HepG2 (cell line): ENCODE results near the gene MTX1. TPM values are rescaled to one million over a fixed set of nuclear protein-coding genes. Genes with fewer than 3 reads are reported as not detected.

ENCODE experiments used
- ATAC-seq: fragments of 200-7000 bp; cut with Tn5 transposase; 3 replicates; pipeline ENCODE4 v1.9.1; 2020; ENCODE audit warnings: mild to moderate bottlenecking, moderate library complexity
- BruUV-seq: library from RNA; stranded (reverse); fragments of 400-500 nt; replicated peaks from 2 replicates; lab custom pipeline; 2021; lab: Mats Ljungman, UMichigan
- CTCF ChIA-PET: fragments of 300-600 bp; formaldehyde crosslinking; extraction: SDS; loops from one replicate; lab custom pipeline; 2021; ENCODE audit warnings: low total read pairs, inconsistent platforms, low intra/inter-chr PET ratio; lab: Yijun Ruan, JAX
- POLR2A ChIA-PET: fragments of 350-600 bp; sonication (Branson Sonifier 250); formaldehyde crosslinking; loops from one replicate; lab custom pipeline; 2020; ENCODE audit warnings: antibody characterized with exemption, inconsistent platforms; lab: Yijun Ruan, JAX
- DNase-seq: peaks from one replicate; pipeline ENCODE4 v3.0.0-alpha.2; 2015; ENCODE audit warnings: low spot score
- FAIRE-seq: peaks from 3 replicates; lab custom pipeline; 2011; peaks lifted over from hg19 to GRCh38; lab: Jason Lieb, UNC
- H2AFZ ChIP-seq: one replicate; pipeline ENCODE4 v1.6.1; 2011; ENCODE audit warnings: low read length, inconsistent platforms
- H3K27ac ChIP-seq: fragments of 300-600 bp; 3 replicates; pipeline ENCODE4 v1.8.0; 2011; ENCODE audit warnings: mixed run types, mild to moderate bottlenecking, mixed read lengths, low read length, inconsistent platforms; ENCODE audit not compliant: insufficient read depth; ENCODE audit errors: extremely low read length
- H3K27me3 ChIP-seq, 2 experiments: fragments of 200-600 bp in 1 of 2; 2 replicates in 1 of 2; 3 replicates in 1 of 2; pipeline versions ENCODE4 v1.6.0 to v1.8.0; 2011; ENCODE audit warnings: low read length in 2 of 2, mild to moderate bottlenecking in 2 of 2, moderate library complexity in 2 of 2, inconsistent platforms in 1 of 2; ENCODE audit not compliant: insufficient read depth in 2 of 2, control insufficient read depth in 1 of 2
- H3K36me3 ChIP-seq, 2 experiments: fragments of 200-600 bp in 1 of 2; replicated peaks in 1 of 2; 2 replicates in 1 of 2; 3 replicates in 1 of 2; pipeline versions ENCODE4 v1.5.1 to v1.8.0; 2011; ENCODE audit warnings: low read length in 2 of 2, inconsistent platforms in 1 of 2; ENCODE audit not compliant: insufficient read depth in 2 of 2, control insufficient read depth in 1 of 2
- H3K4me1 ChIP-seq: 2 replicates; pipeline ENCODE4 v1.5.1; 2012; ENCODE audit warnings: low read length, inconsistent platforms; ENCODE audit not compliant: insufficient read depth
- H3K4me2 ChIP-seq: 2 replicates; pipeline ENCODE4 v1.6.0; 2011; ENCODE audit warnings: low read depth, low read length, inconsistent platforms
- H3K4me3 ChIP-seq, 3 experiments: fragments of 200-600 bp in 1 of 3; sonication (generic), shearing (Covaris generic) in 1 of 3; replicated peaks in 1 of 3; 2 replicates each; pipeline ENCODE4 v1.5.1; 2011 to 2016; ENCODE audit warnings: low read length in 3 of 3, inconsistent platforms in 2 of 3, low read depth in 2 of 3, mild to moderate bottlenecking in 2 of 3, control low read depth in 1 of 3, mixed read lengths in 1 of 3; ENCODE audit not compliant: insufficient read depth in 1 of 3
- H3K79me2 ChIP-seq: one replicate; pipeline ENCODE4 v1.6.1; 2011; ENCODE audit warnings: low read length, inconsistent platforms; ENCODE audit not compliant: insufficient read depth
- H3K9ac ChIP-seq: 2 replicates; pipeline ENCODE4 v1.6.0; 2011; ENCODE audit warnings: mild to moderate bottlenecking, low read depth, low read length, inconsistent platforms; ENCODE audit not compliant: insufficient read depth
- H3K9me3 ChIP-seq: 2 replicates; pipeline ENCODE4 v1.5.1; 2012; ENCODE audit warnings: mild to moderate bottlenecking, low read length
- H4K20me1 ChIP-seq: 2 replicates; pipeline ENCODE4 v1.6.0; 2011; ENCODE audit warnings: inconsistent platforms, mild to moderate bottlenecking, low read length, moderate library complexity; ENCODE audit not compliant: insufficient read depth
- CBX2 ChIP-seq, 2 experiments: fragments of 200-600 bp in 1 of 2; sonication (generic); formaldehyde crosslinking in 1 of 2; IDR thresholded peaks; 2 replicates each; pipeline versions ENCODE4 v1.7.0 to v1.8.1; 2018 to 2022; ENCODE audit warnings: low read depth in 2 of 2, low read length in 1 of 2, mild to moderate bottlenecking in 1 of 2, missing genetic modification reagents in 1 of 2
- DPF2 ChIP-seq: sonication (generic); formaldehyde crosslinking; IDR thresholded peaks from 2 replicates; pipeline ENCODE4 v1.4.0; 2020; ENCODE audit warnings: mild to moderate bottlenecking, low read depth, missing genetic modification reagents, borderline replicate concordance
- HIC2 ChIP-seq: sonication (generic); formaldehyde crosslinking; IDR thresholded peaks from 2 replicates; pipeline ENCODE4 v1.9.0; 2022; ENCODE audit warnings: low read depth, missing genetic modification reagents
- HNRNPUL1 ChIP-seq: fragments of 200-400 bp; formaldehyde crosslinking; IDR thresholded peaks from 2 replicates; pipeline ENCODE4 v1.6.1; 2017; ENCODE audit warnings: low read depth, mild to moderate bottlenecking, low read length, moderate library complexity
- MAZ ChIP-seq, 2 experiments: sonication (generic) in 1 of 2; formaldehyde crosslinking in 1 of 2; IDR thresholded peaks; 2 replicates each; pipeline versions ENCODE4 v1.5.0 to v1.6.1; 2012 to 2020; ENCODE audit warnings: low read depth in 2 of 2, mild to moderate bottlenecking in 2 of 2, borderline replicate concordance in 1 of 2, improper control_type of control experiment in 1 of 2, low read length in 1 of 2, missing genetic modification reagents in 1 of 2, moderate library complexity in 1 of 2
- PRMT3 ChIP-seq: sonication (generic); formaldehyde crosslinking; IDR thresholded peaks from 2 replicates; pipeline ENCODE4 v1.8.1; 2022; ENCODE audit warnings: low read depth, mild to moderate bottlenecking, moderate library complexity, missing genetic modification reagents, borderline replicate concordance
- SP2 ChIP-seq: sonication (generic); formaldehyde crosslinking; IDR thresholded peaks from 2 replicates; pipeline ENCODE4 v1.5.1; 2020; ENCODE audit warnings: mild to moderate bottlenecking, missing genetic modification reagents
- ZNF331 ChIP-seq: sonication (generic); formaldehyde crosslinking; IDR thresholded peaks from 2 replicates; pipeline ENCODE4 v1.4.0; 2020; ENCODE audit warnings: missing genetic modification reagents
- ZNF34 ChIP-seq: sonication (generic); formaldehyde crosslinking; IDR thresholded peaks from 2 replicates; pipeline ENCODE4 v1.4.0; 2020; ENCODE audit warnings: mild to moderate bottlenecking, missing genetic modification reagents, borderline replicate concordance
- ZNF367 ChIP-seq: sonication (generic); formaldehyde crosslinking; IDR thresholded peaks from 2 replicates; pipeline ENCODE4 v1.4.0; 2020; ENCODE audit warnings: missing genetic modification reagents, borderline replicate concordance
- ZNF607 ChIP-seq: sonication (generic); formaldehyde crosslinking; IDR thresholded peaks from 2 replicates; pipeline ENCODE4 v1.5.1; 2020; ENCODE audit warnings: missing genetic modification reagents, mild to moderate bottlenecking, borderline replicate concordance
- ZNF616 ChIP-seq: sonication (generic); formaldehyde crosslinking; IDR thresholded peaks from 2 replicates; pipeline ENCODE4 v1.5.0; 2020; ENCODE audit warnings: low read depth, mild to moderate bottlenecking, missing genetic modification reagents
- ZNF670 ChIP-seq: sonication (generic); formaldehyde crosslinking; IDR thresholded peaks from 2 replicates; pipeline ENCODE4 v1.8.0; 2022; ENCODE audit warnings: mild to moderate bottlenecking, missing genetic modification reagents, borderline replicate concordance
- WGBS: methylation state at CpG from one replicate; pipeline ENCODE4 v1.1.6; 2017; ENCODE audit warnings: low lambda C conversion rate; 5-methylcytosine and 5-hydroxymethylcytosine counted together
- in situ Hi-C: cut with HindIII; loops from 2 replicates; pipeline ENCODE4 v1.10.0; 2017; ENCODE audit warnings: low pct_unique_long_range_greater_than_20kb; ENCODE audit not compliant: extremely low pct_ligation_motif_present
- intact Hi-C: fragments of 100-400 bp; cut with micrococcal nuclease; formaldehyde crosslinking; loops from one replicate; pipeline ENCODE4 v1.10.0; 2022; ENCODE audit not compliant: unreplicated experiment
- polyA plus RNA-seq, 8 experiments: library from polyadenylated mRNA; depleted of rRNA in 3 of 8; stranded (reverse) in 7 of 8; unstranded in 1 of 8; fragments of >200 nt; fragmentation: Illumina TruSeq in 4 of 8; extraction: Trizol in 4 of 8; gene quantifications; 2 replicates each; pipeline versions ENCODE4 v1.2.1 to v1.2.3, GENCODE V29; 2011 to 2016; ENCODE audit warnings: low read depth in 4 of 8, missing spikeins in 1 of 8, mixed read lengths in 1 of 8; ENCODE audit not compliant: insufficient read depth in 1 of 8
- total RNA-seq, 5 experiments: library from RNA; depleted of rRNA; stranded (reverse); fragments of >200 nt; fragmentation: Illumina TruSeq; extraction: Trizol; gene quantifications; 2 replicates each; pipeline ENCODE4 v1.2.3, GENCODE V29; 2016; ENCODE audit warnings: low read depth in 1 of 5
- TF ChIP-seq, protein P1 (sequence below): sonication (generic); formaldehyde crosslinking; IDR thresholded peaks from 2 replicates; pipeline ENCODE4 v1.5.0; 2020; ENCODE audit warnings: mild to moderate bottlenecking, low read depth, missing genetic modification reagents, borderline replicate concordance

Gene MTX1
- total and polyA plus RNA-seq, 2 of the 13 experiments (the other 11 are each of a cell fraction or from before 2014, with no cell fraction given), result 64.5 to 72.6 TPM

DNA sequence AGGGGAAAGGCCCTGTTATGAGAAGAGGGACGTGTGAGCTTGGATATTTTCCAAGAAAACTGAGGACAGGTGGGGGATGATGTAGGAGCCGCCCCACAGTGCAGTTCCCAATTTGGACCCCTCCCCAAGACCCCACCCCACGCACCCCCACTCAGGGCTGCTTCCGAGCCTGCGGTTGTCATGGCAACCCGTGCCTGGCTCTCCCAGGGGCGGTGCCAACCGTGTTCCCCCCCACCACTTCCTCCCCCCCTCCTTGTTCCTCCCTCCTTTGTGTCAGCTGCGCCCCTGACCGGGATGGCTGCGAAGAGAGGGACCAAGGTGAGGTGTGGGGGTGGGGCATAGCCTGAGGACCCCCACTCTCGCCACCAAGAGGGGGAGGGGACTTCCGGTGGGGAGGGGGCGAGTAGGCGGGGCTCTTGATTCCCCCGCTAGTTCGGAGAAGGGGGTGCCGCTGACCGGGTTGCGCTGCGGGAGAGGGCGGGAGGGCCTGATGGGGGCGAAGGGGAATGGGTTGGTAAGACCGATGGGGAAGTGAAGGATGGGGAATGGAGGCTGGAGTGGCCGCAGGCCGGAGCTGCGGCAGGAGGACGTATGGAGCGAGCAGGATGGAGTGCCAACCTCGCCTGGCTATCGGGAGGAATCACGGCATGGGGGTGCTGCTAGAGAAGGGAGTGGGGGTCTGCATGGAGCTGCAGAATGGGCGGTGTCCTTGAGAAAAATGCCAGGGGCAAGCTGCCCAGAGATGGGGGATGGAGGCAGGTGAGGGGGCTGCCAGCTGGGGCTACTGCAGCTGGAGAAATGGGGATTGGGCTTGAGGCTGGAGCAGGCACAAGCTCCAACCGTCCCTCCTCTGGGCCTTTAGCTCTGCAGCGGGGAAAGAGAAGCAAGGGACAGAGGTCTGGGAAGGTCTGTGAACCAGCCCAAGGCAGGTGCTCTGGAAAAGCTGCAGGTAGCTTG, 33.9 kb upstream of the MTX1 start (continued):
- TF ChIP-seq CBX2 (IDR thresholded peaks at IDR 0.05; ENCODE audit: low read depth, low read length) (no peak), CBX2 (CRISPR knock-in tag; IDR thresholded peaks at IDR 0.05; ENCODE audit: low read depth) (no peak), ZNF34 (CRISPR knock-in tag) (no peak), PRMT3 (no peak), HIC2 (CRISPR knock-in tag) (no peak), ZNF367 (CRISPR knock-in tag) (no peak)
- TF ChIP-seq, protein P1, sequence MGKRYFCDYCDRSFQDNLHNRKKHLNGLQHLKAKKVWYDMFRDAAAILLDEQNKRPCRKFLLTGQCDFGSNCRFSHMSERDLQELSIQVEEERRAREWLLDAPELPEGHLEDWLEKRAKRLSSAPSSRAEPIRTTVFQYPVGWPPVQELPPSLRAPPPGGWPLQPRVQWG (CRISPR knock-in tag), result no peak
- TF ChIP-seq, all 625 proteins: peak for 0

GRCh38 chr1:155175281-155175926, 33.1 kb upstream of the MTX1 start:
- no peak overlapping the region for H3K4me3 ChIP-seq
- H4K20me1 ChIP-seq, result no peaks in the 10 kb centered on the region
- H3K27me3 ChIP-seq, result 0 out of 5 replicates have a peak, but pooled peaks cover 0 to 1% of the 10 kb centered on the region in 2 experiments
- WGBS, result 78% methylated on average over 8 of the region's 12 CpGs
- intact Hi-C loops (no loop called here), in situ Hi-C loops (no loop called here)
- H3K36me3 ChIP-seq, result peaks cover 0 to 4% of the 10 kb centered on the region in 2 experiments; a peak in 1 of 5 replicates
- no peak overlapping the region for H2AFZ ChIP-seq
- POLR2A ChIA-PET, result no interaction called here
- DNase-seq (no peak), ATAC-seq (no peak), FAIRE-seq (no peak)
- no peak overlapping the region for H3K9ac ChIP-seq
- H3K27ac ChIP-seq, result no peak overlapping the region
- no peaks in the 10 kb centered on the region for H3K9me3 ChIP-seq
- H3K79me2 ChIP-seq, result peaks cover 10% of the 10 kb centered on the region
- BruUV-seq, result no TSS peak
- CTCF ChIA-PET, result no interaction called here
- H3K4me2 ChIP-seq, result no peak overlapping the region
- peaks cover 55% of the 10 kb centered on the region for H3K4me1 ChIP-seq
- no peak for TF ChIP-seq SP2 (CRISPR knock-in tag)
- TF ChIP-seq ZNF331 (CRISPR knock-in tag), result no peak
- no peak for TF ChIP-seq ZNF670 (CRISPR knock-in tag)
- TF ChIP-seq DPF2 (CRISPR knock-in tag), result no peak
- no peak for TF ChIP-seq HNRNPUL1
- TF ChIP-seq MAZ (IDR thresholded peaks at IDR 0.05; ENCODE audit: borderline replicate concordance, low read depth, low read length), result no peak
- TF ChIP-seq MAZ (CRISPR knock-in tag; IDR thresholded peaks at IDR 0.05; ENCODE audit: low read depth), result no peak
- no peak for TF ChIP-seq ZNF616 (CRISPR knock-in tag)
- TF ChIP-seq ZNF607 (CRISPR knock-in tag), result no peak
